ENCODE data around the gene HSFX3.
"Not testable (repeated sequence)": the region's sequence is repeated elsewhere in the genome, so short reads cannot be mapped to it uniquely, and the experiment has no call there.

HSFX3 gene

DNA sequence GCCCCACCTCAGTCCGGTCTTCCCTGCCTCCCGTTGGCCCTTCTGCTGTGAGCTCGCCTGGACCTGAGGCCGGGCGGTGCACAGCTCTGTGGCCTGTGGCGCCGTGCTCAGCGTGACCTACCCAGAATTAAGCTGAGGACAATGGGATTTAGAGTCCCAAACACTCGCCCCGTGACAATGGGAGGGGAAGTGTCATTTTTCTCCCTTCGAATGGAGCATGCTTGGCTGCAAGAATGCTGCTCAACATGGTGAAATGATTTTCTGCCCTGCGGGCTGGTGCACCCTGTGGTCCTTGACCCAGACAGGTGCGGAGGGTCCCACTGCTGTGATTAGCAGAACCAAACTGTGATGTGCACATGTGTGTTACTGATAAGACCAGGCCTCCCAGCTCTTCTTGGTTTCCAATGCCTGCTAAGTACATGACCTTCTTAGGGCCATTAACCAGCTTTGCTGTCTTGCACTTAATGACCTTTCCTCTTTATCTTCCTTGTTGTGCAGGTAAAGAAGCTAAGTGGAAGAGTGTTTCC is 8.1 kb downstream of the HSFX3 start:
- no peak for DNase-seq

DNA sequence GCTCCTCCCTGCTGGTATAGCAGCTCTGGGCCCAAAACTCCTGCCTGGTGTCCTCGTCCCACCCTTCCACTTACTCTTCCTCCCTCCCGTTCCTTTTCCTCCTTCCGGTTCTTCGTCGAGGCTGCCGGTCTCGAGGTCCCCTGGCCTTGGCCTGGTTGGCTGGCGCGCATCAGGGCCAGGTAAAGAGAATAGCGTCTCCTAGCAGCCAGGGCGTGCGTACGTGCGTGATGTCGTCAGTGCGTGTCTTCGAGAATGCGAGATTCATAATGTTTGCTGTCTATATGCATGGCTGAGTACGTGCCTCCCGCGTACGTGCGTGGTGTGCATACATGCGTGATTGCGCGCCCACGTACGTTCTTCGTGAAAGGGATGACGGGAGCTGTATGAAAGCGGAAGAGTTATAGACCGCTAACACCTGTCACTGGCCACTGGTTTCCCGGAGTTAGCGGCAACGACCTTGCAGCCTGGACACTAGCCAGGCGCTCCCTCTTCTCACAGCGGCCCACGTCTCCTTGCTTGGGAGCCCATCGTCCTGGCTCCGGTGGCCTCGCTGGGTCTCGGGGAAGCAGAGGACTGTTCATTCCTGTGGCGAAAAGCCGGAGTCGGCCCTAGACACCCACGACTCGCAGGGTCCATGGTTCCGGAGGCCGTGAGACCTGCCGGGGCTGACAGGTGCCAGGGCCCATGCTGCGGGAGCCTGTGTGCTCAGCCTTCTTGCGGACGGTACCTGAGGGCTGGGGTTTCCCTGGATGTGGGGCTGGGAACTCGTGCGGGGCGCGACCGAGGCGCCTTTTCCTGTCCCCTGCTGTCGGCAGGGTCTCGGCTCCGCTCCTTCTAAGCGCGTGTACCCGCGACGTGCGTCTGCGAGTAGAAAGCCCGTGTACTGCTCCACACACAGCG is 8.9 kb downstream of the HSFX3 start, which contains the start of gene EOLA1:
Gene EOLA1 (plus strand): TSS at position 392 of the 900 bp plus-strand sequence. CDS start 4,619 bp downstream, outside the sequence.
- peak; percentile 89 for DNase-seq

DNA sequence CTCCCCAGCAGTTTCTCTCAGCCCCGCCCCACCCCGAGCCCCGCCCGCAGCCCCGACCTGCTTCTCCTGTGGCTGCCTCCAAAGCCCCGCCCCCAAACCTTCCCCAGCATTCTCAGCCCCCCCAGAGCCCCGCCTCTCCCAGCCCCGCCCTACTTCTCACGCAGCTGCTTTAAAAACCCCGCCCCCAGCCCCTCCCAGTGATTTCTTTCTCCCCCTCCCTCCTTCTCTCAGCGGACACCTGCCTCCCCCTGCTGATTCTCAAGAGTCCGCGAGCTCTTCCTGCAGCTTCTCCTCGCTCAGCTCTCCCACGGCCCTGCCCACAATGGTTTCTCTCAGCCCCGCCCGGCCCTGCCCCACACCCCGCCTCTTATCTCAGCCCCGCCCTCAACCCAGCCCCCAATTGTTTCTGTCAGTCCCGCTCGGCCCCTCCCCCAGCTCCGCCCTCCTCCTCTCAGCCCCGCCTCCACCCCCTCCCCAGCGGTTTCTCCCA is 9.5 kb downstream of the HSFX3 start:
- DNase-seq = peak; percentile 86

DNA sequence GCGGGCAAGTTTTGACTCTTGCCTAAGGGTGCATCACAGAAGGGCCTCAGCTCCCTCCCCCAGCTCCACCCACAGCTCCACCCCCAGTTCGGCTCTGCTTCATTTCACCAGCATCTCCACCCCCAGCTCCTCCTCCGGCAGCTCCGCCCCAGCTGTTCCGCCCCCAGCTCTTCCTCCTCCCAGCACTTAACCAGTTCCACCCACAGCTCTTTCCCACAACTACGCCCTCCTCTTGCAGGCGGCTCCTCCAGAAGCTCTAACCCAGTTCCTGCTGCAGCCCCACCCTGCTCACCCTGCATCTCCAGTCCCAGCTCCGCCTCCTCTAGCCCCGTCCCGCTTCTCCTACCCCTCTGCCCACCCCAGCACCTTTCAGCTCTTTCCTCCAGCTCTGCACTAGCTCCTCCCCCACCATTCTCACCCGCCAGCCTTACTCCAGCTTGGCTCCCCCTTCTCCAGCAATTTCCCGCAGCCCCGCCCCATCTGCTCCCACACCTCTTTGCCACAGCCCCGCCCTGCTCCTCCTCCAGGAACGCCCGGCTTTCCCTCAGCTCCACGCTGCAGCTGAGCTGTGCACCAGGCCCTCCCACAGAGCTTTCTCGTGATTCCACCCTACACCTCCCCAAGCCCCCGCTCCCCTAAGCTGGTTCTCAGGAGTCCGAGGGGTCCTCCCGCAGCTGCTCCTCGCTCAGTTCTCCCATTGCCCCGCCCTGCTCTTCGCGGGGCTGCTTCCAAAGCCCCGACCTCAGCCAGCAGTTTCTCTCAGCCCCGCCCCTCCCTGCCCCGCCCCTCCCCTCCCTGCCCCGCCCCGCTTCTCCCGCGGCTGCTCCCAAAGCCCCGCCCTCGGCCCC is 10.2 kb downstream of the HSFX3 start:
- peak; percentile 85 for DNase-seq

DNA sequence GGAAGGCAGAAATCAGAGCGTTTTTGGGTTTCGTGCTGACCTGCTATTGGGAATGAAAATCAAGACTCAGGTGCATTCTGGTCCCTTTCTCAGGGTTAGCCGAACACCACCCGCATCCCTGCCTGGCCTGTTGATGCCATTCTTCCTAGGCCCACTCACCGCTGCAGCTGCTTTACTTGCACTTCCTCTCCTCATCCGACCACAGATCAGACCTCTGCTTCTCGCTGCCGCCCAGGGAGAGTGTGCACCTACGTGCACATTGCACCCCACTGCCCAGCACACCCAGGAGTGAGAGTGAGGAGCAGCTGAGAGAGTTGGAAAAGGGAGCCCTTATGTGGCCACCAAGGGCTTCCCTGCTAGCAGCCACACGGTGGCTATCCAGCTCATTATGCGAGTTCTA is 12.2 kb downstream of the HSFX3 start:
- not testable (repeated sequence) for DNase-seq

DNA sequence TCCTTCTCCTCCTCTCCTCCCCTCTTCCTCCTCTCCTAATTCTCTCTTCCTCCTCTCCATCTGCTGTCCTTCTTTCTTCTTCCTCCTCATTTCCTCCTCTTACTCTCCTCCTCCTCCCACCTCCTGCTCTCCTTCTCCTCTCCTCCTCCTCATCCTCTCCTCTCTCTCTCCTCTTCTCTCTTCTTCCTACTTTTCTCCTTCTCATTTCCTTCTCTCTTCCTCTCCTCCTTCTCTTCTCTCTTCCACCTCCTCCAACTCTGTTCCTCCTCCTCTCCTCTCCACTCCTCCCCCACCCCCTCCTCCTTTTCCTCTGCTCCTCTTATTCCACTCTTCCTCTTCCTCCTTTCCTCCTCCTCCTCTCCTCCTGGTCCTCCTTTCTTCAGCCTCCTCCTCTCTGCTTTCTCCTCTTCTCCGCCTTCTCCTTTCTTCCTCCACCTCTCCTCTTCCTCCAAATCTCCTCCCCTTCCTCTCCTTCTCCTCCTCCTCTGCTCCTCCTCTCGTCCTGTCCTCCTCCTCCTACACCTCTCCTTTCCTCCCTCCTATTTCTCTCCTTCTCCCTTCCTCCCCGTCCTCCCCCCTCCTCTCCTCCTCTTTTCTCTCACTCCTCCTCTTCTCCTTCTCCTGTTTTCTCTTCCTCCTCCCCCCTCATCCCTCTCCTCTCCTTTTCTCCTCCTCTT is 14.7 kb downstream of the HSFX3 start:
- DNase-seq = not testable (repeated sequence)

DNA sequence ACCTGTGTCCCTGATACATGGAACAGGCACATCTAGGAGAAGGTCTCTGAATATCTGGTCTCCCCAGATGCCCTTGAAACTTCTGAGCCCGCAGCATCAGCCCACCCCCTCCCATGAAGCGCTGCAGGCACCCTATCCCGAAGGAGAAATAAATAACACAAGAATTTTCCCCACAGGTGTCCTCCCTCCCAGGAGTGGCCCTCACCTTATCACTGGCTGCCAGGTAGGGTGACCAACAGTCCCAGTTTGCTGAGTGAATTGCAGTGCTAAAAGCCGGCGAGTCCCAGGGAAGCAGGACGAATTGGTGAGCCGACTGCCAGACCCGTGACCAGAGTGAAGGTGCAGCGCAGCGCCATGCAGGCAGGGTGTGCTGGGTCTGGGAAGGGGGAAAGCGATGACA is 15.7 kb downstream of the HSFX3 start:
- not testable (repeated sequence) for DNase-seq

DNA sequence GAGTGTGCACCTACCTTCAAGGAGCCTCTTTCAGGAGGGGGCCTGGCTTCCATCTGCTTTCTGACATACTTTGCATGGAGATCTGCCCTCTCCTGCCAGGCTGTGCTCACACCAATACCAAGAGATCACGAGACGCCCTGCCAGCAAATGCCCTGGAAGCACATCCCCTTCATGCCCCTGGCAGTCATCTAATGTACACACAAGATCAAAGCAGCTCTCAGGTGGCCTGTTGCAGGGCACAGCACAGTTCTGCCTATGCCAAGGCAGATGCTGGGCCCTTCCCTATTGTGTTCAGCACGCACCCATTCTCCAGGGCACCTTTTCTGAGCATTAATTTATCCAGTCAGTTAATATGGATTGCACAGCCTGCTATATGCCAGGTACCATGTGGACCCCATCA is 16.9 kb downstream of the HSFX3 start:
- not testable (repeated sequence) for DNase-seq

DNA sequence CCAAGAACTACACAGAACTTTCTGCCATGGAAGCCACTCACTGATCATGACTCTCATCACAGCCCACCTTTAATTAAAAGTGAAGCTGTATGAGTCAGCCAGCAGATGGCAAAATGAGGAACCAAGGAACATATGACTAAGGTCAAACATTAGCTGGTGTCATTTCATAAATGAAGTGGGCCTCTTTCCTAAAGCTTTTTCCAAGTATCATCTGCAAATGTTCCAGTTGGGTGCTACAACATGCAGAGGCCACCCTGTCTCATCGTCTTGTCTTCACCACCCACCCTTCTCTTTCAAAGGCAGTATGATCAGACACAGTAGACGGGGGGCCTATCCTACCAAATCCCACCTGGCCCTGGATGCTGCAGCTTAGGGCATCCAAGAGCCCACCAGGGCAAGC is 18.1 kb downstream of the HSFX3 start:
- DNase-seq = no peak

DNA sequence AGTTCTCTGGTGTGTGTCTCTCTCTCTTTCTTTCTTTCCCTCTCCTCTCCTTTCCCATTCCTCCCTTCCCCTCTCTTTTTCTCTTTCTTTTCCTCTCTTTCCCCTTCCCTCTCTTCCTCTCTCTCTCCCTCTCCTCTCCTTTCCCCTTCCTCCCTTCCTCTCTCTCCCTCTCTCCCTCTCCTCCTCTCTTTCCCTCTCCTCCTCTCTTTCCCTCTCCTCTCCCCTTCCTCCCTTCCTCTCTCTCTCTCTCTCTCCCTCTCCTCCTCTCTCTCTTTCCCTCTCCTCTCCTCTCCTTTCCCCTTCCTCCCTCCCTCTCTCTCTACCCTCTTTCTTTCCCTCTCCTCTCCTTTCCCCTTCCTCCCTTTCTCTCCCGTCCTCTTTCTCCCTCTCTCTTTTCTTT is 21.3 kb downstream of the HSFX3 start:
- no peak for DNase-seq

DNA sequence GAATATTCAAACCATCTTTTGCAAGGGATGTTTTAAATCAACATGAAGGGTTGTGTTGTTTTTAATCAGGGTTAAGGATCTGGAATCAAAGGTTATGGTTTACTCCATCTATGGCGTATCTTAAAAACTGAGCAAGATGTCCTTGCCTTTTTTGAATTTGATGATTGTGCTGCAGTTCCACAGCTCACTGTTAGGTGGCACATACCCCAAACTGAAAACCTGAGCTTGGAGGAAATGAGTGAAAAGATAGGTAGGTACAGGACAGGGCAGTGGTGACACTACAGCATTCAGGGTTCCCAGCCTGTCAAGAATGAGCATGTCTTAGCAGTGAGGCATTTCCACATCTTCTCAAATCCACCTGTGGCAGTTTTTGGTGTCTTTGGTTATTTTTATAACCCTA is 22.0 kb downstream of the HSFX3 start:
- DNase-seq = peak; percentile 31

DNA sequence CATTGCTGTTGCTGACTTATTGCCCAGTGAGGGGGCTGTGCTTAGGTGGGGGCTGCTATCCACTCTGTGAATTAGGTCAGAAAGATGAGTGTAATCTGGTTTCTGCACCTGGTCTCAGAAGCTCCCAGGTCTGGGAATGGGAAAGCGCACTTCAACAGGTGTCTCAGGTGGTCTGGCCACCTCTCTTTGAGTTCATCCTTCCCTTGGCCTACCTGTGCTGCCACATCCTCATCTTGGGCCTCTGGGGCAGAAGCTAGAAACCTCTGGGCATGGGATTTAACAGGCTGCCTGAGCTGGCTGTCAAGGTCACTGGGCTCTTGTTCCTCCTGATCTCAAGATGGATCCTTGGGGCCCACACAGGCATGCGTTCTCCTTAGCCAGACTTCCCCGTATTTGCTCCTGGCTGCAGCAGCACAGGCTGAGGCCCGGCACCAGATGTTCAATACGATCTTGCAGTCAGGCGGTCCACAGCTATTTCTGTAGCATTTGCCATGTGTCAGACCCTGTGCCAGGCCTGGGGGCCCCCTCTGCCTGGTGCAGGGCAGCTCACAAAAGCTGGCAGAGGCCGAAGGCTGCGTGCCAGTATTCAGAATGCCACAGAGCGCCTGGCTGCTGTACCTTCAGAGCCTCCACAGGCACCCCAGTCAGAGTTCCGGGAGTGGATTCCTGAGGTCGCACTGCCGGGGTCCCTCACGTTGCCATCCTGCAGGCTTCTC is 23.2 kb downstream of the HSFX3 start:
- DNase-seq = not testable (repeated sequence)

DNA sequence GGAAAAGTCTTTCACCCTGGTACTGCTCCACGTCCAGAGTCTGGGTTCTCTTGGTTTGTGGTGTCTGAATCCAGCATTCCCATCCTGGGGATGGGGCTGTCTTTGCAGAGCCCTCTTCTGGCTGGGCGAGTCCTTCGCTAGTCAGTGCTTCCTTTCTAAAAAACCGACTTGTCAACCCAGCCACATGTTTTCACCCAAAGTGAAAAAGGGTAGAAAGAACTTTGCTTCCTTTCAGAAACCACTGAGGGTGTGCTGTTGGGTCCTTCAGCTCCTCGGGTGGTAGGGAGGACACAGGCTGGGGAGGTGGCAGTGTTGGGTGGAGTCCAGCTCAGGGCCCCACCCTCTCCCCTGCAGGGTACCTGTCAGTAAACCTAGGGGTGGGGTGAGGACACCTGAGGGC is 23.8 kb downstream of the HSFX3 start:
- peak; percentile 14 for DNase-seq

DNA sequence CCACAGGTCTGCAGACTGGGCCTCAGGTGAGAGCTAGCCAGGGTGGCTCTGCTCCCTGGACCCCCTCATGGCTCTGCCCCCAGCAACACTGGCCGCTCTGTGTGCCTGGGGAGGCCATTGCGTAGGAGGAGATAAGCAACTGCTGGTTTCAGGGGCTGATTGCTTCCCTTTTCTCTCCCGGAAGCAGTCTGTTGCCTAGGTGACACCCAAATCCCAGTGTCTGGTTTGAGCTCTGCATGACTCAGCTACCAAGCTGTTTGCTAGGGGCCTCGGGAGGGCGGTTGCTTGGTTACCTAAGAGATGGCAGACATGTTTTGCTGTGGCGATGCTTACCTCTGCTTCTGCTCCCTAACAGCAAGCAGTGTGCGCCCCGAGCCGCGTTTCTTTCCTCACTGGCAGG is 24.3 kb downstream of the HSFX3 start:
- DNase-seq = peak; percentile 66

DNA sequence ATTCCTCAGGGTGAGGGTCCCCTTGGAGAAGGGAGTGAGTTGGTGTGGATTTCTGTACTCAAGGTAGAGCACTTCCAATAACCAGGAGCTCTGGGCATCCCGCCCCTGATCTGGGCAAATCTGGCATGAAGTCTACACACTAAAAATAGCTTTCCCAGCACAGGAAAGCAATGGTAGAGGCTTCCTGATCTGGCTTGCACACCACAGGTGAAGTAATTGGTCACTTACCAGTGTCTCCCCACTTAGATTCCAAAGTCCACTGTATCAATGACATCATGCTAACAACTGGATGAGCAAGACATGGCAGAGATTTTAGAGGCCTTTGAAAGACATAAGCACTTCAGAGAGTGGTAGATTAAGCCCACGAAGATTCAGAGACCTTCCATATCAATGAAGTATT is 26.8 kb downstream of the HSFX3 start:
- no peak for DNase-seq

DNA sequence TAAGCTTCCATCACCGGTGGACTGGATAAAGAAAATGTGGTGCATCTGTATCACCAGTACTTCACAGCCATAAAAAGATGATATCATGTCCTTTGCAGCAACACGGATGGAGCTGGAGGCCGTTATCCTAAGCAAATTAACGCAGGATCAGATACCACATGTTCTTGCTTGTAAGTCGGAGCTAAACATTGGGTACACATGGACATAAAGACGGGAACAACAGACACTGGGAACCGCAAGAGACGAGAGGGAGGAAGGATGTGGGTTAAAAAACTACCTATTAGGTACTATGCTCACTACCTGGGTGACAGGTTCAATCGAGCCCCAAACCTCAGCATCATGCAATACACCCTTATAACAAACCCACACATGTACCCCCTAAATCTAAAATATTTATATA is 28.3 kb downstream of the HSFX3 start:
- no peak for DNase-seq

DNA sequence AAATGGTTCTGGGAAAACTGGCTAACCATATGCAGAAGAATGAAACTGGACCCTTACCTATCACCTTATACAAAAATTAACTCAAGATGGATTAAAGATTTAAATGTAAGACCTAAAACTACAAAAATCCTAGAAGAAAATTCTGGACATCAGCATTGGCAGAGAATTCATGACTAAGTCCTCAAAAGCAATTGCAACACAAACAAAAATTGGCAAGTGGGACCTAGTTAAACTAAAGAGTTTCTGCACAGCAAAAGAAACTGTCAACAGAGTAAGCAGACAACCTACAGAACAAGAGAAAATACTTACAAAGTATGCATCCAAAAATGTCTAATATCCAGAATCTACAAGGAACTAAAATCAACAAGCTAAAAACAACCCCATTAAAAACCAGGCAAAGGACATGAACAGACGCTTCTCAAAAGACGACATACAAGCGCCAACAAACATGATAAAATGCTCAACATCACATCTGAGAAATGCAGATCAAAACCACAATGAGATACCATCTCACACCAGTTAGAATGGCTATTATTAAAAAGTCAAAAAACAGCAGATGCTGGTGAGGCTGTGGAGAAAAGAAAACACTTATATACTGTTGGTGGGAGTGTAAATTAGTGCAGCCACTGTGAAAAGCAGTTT is 29.0 kb downstream of the HSFX3 start:
- not testable (repeated sequence) for DNase-seq

DNA sequence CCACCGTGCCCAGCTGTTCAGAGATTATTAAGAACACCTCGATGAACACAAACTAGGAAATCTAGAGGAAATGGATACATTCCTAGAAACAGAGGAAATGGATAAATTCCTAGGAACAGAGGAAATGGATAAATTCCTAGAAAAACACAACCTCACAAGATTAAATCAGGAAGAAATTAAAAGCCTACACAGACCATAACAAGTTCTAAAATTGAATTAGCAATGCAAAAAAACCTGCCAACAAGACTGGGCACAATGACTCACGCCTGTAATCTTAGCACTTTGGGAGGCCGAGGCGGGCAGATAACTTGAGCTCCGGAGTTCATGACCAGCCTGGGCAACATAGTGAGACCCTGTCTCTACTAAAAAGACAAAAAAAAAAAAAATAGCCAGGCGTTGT is 31.5 kb downstream of the HSFX3 start:
- no peak for DNase-seq

DNA sequence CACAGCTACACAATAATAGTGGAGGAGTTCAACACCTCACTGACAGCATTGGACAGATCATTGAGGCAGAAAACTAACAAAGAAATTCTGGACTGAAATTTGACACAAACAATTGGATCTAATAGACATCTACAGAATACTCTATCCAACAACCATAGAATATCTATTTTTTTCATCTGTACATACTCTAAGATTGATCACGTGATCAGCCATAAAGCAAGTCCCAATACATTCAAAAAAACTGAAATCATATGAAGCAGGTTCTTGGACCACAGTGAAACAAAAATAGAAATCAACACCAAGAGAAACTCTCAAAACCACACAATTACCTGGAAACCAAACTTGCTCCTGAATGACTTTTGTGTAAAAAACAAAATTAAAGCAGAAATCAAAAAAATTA is 32.4 kb downstream of the HSFX3 start:
- no peak for DNase-seq

DNA sequence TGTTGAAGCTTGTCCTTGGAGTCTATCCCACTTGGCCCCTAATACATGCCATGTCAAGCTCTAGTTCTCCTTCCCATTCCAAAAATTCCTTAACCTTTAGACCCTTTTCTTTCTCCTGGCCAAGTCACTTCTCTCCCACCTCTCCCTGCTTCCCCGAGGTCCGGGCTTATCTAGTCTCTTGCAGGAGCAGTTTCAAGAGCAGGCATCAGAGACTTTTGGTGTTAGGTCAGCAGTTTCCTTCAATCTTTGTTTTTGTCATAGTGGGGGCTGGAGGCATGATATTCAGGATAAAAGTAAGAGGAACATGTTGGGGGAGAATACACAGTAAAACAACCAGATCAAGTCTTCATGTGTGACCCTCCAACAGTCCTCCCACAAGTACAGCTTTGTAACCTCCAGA is 33.1 kb downstream of the HSFX3 start:
- DNase-seq = no peak

DNA sequence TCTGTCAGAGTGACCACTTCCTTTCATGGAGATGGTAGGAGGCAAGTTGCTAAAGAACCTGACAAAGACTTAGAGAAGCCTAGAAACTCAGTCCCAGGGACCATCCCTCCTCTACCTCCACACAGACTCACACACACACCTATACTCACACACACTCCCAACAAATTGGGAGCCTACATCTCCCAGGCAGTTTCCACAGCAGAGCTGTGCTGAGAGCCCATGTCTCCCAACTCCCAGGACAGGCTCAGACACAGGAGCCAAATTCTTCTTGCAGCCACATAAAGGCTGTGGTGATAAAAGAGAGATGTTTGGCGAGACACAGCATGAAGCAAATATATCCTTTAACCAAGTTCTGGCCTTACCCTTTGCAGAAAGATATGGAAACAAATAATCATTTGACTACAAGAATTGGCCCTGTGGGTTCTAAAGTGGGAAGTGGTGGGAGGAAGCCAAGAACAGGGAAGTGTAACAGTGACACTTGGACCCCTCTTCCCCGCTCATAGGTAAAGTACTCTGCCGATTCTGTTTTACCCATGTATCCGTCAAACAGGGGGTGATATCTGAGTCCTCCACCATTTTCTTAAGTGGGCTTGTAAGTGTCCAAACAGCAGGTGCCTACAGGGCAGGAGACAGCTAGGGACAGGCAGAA is 33.6 kb downstream of the HSFX3 start:
- no peak for DNase-seq
